ENCODE results near the gene SNX10.

DNA sequence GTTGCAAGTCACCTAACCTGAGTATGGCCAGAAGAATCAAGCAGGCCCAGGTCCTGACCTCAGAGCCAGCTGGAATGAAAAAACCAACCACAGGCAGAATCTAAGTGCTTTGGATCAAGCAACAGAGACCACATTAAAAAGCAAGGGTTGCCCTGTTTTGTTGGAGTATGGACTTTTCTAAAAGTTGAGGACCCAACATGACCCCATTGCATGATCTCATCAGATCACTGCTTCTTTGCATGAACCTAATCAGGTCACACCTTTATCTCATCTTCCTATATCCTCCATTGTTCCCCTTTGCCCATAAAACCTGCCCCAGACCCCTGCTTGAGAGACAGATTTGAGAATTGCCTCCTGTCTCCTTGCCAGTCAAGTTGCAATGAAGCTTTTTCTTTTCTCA lies 11.6 kb upstream of the SNX10 start:
- no peak for TF ChIP-seq BHLHE40 (IDR thresholded peaks at IDR 0.05; ENCODE audit: low read depth, low read length)
- no peak for TF ChIP-seq RAD21 (IDR thresholded peaks at IDR 0.05; ENCODE audit: low read length)
- TF ChIP-seq, protein P1, sequence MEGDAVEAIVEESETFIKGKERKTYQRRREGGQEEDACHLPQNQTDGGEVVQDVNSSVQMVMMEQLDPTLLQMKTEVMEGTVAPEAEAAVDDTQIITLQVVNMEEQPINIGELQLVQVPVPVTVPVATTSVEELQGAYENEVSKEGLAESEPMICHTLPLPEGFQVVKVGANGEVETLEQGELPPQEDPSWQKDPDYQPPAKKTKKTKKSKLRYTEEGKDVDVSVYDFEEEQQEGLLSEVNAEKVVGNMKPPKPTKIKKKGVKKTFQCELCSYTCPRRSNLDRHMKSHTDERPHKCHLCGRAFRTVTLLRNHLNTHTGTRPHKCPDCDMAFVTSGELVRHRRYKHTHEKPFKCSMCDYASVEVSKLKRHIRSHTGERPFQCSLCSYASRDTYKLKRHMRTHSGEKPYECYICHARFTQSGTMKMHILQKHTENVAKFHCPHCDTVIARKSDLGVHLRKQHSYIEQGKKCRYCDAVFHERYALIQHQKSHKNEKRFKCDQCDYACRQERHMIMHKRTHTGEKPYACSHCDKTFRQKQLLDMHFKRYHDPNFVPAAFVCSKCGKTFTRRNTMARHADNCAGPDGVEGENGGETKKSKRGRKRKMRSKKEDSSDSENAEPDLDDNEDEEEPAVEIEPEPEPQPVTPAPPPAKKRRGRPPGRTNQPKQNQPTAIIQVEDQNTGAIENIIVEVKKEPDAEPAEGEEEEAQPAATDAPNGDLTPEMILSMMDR (conservative IDR thresholded peaks at IDR 0.05; ENCODE audit: low read depth, low read length), result no peak
- TF ChIP-seq MAFK (IDR thresholded peaks at IDR 0.05; ENCODE audit: low read depth, low read length), result no peak
- no peak for TF ChIP-seq POLR2A (IDR thresholded peaks at IDR 0.05; ENCODE audit: low read depth, low read length)
- TF ChIP-seq RCOR1 (IDR thresholded peaks at IDR 0.05; ENCODE audit: insufficient replicate concordance, low read length), result no peak
- TF ChIP-seq, protein P2, sequence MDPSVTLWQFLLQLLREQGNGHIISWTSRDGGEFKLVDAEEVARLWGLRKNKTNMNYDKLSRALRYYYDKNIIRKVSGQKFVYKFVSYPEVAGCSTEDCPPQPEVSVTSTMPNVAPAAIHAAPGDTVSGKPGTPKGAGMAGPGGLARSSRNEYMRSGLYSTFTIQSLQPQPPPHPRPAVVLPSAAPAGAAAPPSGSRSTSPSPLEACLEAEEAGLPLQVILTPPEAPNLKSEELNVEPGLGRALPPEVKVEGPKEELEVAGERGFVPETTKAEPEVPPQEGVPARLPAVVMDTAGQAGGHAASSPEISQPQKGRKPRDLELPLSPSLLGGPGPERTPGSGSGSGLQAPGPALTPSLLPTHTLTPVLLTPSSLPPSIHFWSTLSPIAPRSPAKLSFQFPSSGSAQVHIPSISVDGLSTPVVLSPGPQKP (IDR thresholded peaks at IDR 0.05; ENCODE audit: borderline replicate concordance, low read depth, low read length), result no peak
- TF ChIP-seq RFX5 (IDR thresholded peaks at IDR 0.05; ENCODE audit: low read depth, low read length), result no peak
- TF ChIP-seq MAZ (IDR thresholded peaks at IDR 0.05; ENCODE audit: borderline replicate concordance, low read depth, low read length), result no peak
- no peak for TF ChIP-seq NFE2L2 (IDR thresholded peaks at IDR 0.05; ENCODE audit: low read depth, low read length)
- TF ChIP-seq CHD1 (IDR thresholded peaks at IDR 0.05; ENCODE audit: low read depth, low read length), result no peak
- no peak for TF ChIP-seq SMC3 (IDR thresholded peaks at IDR 0.05; ENCODE audit: low read depth, low read length)
- TF ChIP-seq CEBPB (IDR thresholded peaks at IDR 0.05; ENCODE audit: low read depth, low read length), result no peak

All from IMR-90 (cell line).